Peyer's patch (tissue), 4 donors: ENCODE results near the gene APC2. TPM values are rescaled to one million over a fixed set of nuclear protein-coding genes. Genes with fewer than 3 reads are reported as not detected.

Experiments
- DNase-seq, 3 donors: peaks; one replicate each; pipeline ENCODE4 v3.0.0-alpha.2; 2017 to 2019
- H3K27ac ChIP-seq, 4 donors: fragments of 200-600 bp; sonication (generic); one replicate each; pipeline ENCODE4 v1.5.1; 2016 to 2019
- H3K27me3 ChIP-seq, 2 donors: fragments of 200-600 bp; sonication (generic); one replicate each; pipeline ENCODE4 v1.5.1; 2019
- H3K36me3 ChIP-seq, 3 donors: fragments of 200-600 bp; sonication (generic); one replicate each; pipeline ENCODE4 v1.5.1; 2016 to 2019
- H3K4me1 ChIP-seq, 4 donors: fragments of 200-600 bp; sonication (generic); one replicate each; pipeline ENCODE4 v1.5.1; 2016 to 2019
- H3K4me3 ChIP-seq, 4 donors: fragments of 200-600 bp; sonication (generic); 1 replicate in 3 of 4; 2 replicates in 1 of 4; pipeline ENCODE4 v1.5.1; 2016 to 2019; ENCODE audit warnings: mild to moderate bottlenecking in 1 of 4
- H3K9me3 ChIP-seq, 4 donors: fragments of 200-600 bp; sonication (generic); one replicate each; pipeline ENCODE4 v1.5.1; 2016 to 2019; ENCODE audit warnings: mild to moderate bottlenecking in 1 of 4
- POLR2A ChIP-seq, 2 donors: fragments of 450-650 bp; IDR thresholded peaks; one replicate each; pipeline ENCODE4 v1.5.1; 2017; ENCODE audit warnings: antibody characterized with exemption in 2 of 2, mild to moderate bottlenecking in 2 of 2, moderate library complexity in 2 of 2
- total RNA-seq, 4 donors: library from RNA; depleted of rRNA; stranded (reverse); fragments of >200 nt; gene quantifications; one replicate each; pipeline ENCODE4 v1.1.0, GENCODE V29; 2016
- TF ChIP-seq, protein P1 (sequence below), 6 experiments: fragments of 450-650 bp in 4 of 6; fragments of 200-600 bp in 2 of 6; sonication (generic) in 1 of 6; IDR thresholded peaks; one replicate each; pipeline ENCODE4 v1.5.1; 2017 to 2019; ENCODE audit warnings: antibody characterized with exemption in 6 of 6, mild to moderate bottlenecking in 3 of 6, moderate library complexity in 1 of 6

The APC2 gene
- total RNA-seq, 4 donors from 2014 or later: 0.18 to 0.76 (median 0.27) TPM; not detected in 1

DNA sequence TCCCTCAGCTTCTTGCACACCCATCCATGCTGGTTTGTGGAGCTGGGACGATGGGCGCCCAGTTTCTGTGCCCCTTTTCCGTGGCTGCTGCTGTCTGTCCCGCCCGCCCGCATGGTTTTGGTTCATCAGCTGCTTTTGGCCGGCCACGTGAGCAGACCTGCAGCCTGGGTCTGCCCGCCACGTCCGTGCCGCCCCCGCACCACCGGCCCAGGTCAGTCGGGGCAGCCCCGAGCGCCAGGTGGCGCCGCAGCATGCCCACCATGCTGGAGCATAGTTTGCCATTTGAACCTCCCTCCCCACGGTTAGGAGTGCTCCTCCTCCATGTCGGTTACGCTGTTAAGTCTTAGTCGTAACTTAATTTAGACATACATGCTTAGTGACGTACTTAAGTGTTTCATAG, 27.0 kb upstream of the APC2 start:
- Histone ChIP-seq H3K36me3 (peaks cover 0 to 87% (median 0%) of the 10 kb centered on the region in 3 donors), H3K4me1 (peaks cover 0 to 19% (median 1%) of the 10 kb centered on the region in 4 donors), H3K9me3 (no peaks in the 10 kb centered on the region), H3K4me3 (no peak overlapping the region), H3K27ac (no peak overlapping the region), H3K27me3 (no peaks in the 10 kb centered on the region)
- DNase-seq: no peak
- no peak for TF ChIP-seq POLR2A (IDR thresholded peaks at IDR 0.05)
- TF ChIP-seq, protein P1, sequence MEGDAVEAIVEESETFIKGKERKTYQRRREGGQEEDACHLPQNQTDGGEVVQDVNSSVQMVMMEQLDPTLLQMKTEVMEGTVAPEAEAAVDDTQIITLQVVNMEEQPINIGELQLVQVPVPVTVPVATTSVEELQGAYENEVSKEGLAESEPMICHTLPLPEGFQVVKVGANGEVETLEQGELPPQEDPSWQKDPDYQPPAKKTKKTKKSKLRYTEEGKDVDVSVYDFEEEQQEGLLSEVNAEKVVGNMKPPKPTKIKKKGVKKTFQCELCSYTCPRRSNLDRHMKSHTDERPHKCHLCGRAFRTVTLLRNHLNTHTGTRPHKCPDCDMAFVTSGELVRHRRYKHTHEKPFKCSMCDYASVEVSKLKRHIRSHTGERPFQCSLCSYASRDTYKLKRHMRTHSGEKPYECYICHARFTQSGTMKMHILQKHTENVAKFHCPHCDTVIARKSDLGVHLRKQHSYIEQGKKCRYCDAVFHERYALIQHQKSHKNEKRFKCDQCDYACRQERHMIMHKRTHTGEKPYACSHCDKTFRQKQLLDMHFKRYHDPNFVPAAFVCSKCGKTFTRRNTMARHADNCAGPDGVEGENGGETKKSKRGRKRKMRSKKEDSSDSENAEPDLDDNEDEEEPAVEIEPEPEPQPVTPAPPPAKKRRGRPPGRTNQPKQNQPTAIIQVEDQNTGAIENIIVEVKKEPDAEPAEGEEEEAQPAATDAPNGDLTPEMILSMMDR (IDR thresholded peaks at IDR 0.05): no peak

DNA sequence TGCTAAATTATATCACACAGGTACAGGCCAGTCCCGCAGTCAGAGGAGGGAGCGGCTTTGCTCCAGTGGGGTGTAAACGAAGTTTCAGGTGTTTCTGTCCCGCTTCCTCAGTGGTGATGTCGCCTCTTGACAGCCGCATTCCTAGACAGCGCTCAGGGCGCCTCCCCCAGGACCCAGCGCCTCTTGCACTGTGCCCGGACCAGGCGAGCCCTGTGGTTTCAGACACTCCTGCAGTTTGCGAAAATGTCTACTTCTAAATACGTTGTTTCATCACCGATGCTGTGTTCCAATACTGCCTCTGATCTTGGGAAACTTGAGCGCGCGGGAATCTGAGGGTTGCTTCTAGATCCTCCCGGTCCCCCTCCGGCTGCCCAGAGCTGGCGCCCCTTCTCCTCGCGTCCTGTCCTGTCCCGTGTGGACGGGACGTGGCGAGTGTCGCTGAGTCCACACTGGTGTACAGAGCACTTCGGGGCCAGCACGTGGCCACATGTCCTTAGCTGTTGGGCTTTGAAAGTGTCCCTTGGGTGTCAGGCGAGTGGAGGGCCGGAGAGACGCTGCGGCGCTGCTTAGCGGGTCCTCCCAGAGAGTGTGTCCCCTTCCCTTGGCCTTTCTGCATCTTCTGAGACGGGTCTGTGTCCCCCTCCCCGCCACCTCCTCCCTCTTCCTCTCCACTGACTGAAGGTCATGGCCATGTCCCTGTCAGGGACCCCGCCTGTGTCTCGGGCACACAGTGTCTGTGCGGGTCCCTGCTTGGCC, 26.3 kb upstream of the APC2 start:
- Histone ChIP-seq H3K36me3 (peaks cover 0 to 86% (median 0%) of the 10 kb centered on the region in 3 donors), H3K27ac (no peak overlapping the region), H3K27me3 (no peaks in the 10 kb centered on the region), H3K9me3 (no peaks in the 10 kb centered on the region), H3K4me3 (no peak overlapping the region), H3K4me1 (peaks cover 0 to 12% (median 1%) of the 10 kb centered on the region in 4 donors)
- DNase-seq: no peak
- TF ChIP-seq, protein P1 (IDR thresholded peaks at IDR 0.05): no peak
- no peak for TF ChIP-seq POLR2A (IDR thresholded peaks at IDR 0.05)

DNA sequence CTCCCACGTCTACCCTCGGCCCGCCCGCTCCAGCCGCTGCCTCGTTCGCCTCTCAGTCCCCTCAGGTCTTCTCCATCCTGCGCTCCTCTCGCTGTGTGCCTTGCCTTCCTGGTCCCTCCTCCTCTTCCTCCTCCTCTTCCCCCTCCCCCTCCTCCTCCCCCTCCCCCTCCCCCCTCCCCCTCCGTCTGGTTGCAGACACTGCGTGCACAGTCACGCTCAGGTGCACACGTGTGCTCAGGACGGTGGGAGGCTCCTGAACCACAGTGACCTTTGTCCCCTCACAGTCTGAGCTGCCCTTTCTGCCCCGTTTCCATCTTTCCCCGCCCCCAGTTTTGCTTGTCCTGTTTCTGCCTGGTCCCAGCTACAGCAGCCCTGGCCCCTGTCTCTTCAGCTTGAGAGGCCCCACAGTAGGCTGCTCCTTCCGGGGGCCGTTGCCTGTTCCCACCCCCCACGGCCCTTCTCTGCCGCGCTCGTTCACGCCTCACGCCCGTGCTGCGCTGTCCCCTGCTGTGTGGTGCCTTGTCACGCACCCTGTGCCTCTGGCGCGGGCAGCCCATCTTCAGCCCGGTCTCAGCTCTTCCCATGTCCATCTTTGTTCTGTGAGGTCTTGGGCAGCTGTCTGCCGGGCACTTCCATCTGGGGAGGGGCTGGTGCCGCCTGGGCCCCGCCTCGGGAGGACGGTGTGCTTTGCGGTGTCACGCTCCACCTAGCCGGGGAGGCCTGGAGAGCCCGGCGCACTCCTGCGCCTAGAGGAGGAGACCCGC, 25.5 kb upstream of the APC2 start:
- Histone ChIP-seq H3K4me3 (no peak overlapping the region), H3K27ac (no peak overlapping the region), H3K27me3 (no peaks in the 10 kb centered on the region), H3K36me3 (peaks cover 0 to 86% (median 0%) of the 10 kb centered on the region in 3 donors), H3K9me3 (no peaks in the 10 kb centered on the region), H3K4me1 (peaks cover 0 to 7% (median 1%) of the 10 kb centered on the region in 4 donors)
- no peak for DNase-seq
- TF ChIP-seq POLR2A (IDR thresholded peaks at IDR 0.05): no peak
- TF ChIP-seq, protein P1 (IDR thresholded peaks at IDR 0.05): no peak

DNA sequence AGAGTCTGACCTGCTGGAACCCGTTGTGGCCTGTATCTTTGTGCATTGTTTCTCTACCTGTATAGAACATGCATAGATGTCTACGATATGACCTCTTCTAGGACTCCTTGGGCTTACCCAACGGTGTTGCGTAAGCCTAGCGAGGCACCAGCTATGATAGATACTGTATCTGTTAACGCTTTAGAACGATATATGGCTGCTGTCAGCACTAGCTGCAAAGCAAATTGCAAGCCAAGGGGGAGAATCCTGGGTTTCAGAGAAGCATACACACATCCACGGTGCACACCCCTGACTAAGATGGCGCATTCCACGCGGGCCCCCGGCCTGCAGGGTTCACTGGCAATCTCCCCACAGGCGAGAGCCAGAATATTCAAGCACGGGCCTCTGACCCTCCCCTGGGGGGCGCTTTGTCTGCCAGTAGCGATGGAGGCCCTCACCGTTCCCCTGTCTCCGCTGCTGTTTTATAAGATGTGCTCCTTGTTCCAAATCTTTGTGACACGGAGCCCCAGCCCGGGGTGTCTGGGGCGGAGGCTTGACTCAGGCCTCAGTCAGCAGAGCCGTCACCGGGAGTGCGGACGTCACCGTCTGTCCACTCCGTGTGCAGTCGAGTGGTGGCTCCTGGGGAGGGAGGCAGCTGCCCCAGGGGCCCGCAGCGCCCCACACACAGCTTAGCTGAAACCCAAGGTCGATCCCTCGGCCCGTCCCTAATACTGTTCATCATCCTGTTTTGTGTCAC, 24.7 kb upstream of the APC2 start:
- DNase-seq: no peak
- peaks cover 0 to 7% (median 1%) of the 10 kb centered on the region in 4 donors for H3K4me1 ChIP-seq
- no peaks in the 10 kb centered on the region for H3K27me3 ChIP-seq
- no peak overlapping the region for H3K27ac ChIP-seq
- peaks cover 0 to 86% (median 0%) of the 10 kb centered on the region in 3 donors for H3K36me3 ChIP-seq
- H3K9me3 ChIP-seq: no peaks in the 10 kb centered on the region
- H3K4me3 ChIP-seq: no peak overlapping the region
- no peak for TF ChIP-seq POLR2A (IDR thresholded peaks at IDR 0.05)
- TF ChIP-seq, protein P1 (IDR thresholded peaks at IDR 0.05): no peak

DNA sequence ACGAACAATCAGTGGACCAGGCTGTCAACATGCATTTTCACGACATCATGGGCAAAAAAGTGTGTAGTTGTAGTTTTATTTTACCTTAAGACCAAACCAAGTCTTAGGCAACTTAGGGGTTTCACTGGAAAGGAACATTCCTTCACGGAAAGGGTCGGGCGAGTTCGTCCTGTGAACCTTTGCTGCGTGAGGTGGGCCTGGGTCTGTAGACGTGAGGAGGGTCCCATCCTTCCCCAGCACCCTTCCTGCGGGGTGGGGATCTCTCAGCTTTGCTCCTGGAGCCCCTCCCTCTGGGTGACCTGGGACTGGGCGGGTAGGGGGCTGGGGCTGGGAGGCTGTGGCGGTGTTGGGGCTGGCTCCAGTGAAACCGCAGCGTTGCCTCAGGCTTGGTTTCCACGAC, 24.0 kb upstream of the APC2 start:
- Histone ChIP-seq H3K4me3 (no peak overlapping the region), H3K36me3 (peaks cover 0 to 86% (median 0%) of the 10 kb centered on the region in 3 donors), H3K27me3 (no peaks in the 10 kb centered on the region), H3K4me1 (peaks cover 0 to 7% (median 1%) of the 10 kb centered on the region in 4 donors), H3K9me3 (no peaks in the 10 kb centered on the region), H3K27ac (no peak overlapping the region)
- no peak for DNase-seq
- TF ChIP-seq POLR2A (IDR thresholded peaks at IDR 0.05): no peak
- TF ChIP-seq, protein P1 (IDR thresholded peaks at IDR 0.05): no peak
